Stimulated activated CD4-positive, alpha-beta T cell treated with anti-CD3 and anti-CD28 coated beads, Interleukin-15, amount 100 ng/mL, for 24 hours (primary cell): ENCODE measurements around the gene HPX.

Source experiments
- DNase-seq: peaks from one replicate; pipeline ENCODE4 v3.0.0-alpha.2; 2020

The HPX gene

GRCh38 chr11:6458352-6459098 lies 17.7 kb upstream of the HPX start:
- DNase-seq, result no peak

- DNase-seq, result no peak
Measured at GRCh38 chr11:6457581-6458320, 17.0 kb upstream of the HPX start.

GRCh38 chr11:6456361-6457073 lies 15.7 kb upstream of the HPX start:
- DNase-seq, result no peak

GRCh38 chr11:6455070-6455469 lies 14.3 kb upstream of the HPX start:
- no peak for DNase-seq

GRCh38 chr11:6453152-6453551 lies 12.4 kb upstream of the HPX start:
- no peak for DNase-seq

GRCh38 chr11:6452219-6452618 lies 11.4 kb upstream of the HPX start:
- no peak for DNase-seq

- no peak for DNase-seq
Measured at GRCh38 chr11:6448574-6448973, 7.8 kb upstream of the HPX start.

GRCh38 chr11:6443269-6444003 lies 2.6 kb upstream of the HPX start:
- peak; percentile 69 for DNase-seq

GRCh38 chr11:6442441-6442840 lies 1.7 kb upstream of the HPX start:
- no peak for DNase-seq

GRCh38 chr11:6438979-6439571 lies 1.7 kb downstream of the HPX start:
- DNase-seq, result peak; percentile 54

GRCh38 chr11:6437993-6438392 lies 2.8 kb downstream of the HPX start:
- no peak for DNase-seq

GRCh38 chr11:6437423-6437822 lies 3.4 kb downstream of the HPX start:
- no peak for DNase-seq

- DNase-seq, result no peak
Measured at GRCh38 chr11:6433998-6434660, 6.7 kb downstream of the HPX start.

- DNase-seq, result no peak
Measured at GRCh38 chr11:6431861-6432260, 8.9 kb downstream of the HPX start.

- DNase-seq, result no peak
Measured at GRCh38 chr11:6427516-6427915, 13.3 kb downstream of the HPX start.

GRCh38 chr11:6420677-6421076 lies 20.1 kb downstream of the HPX start:
- DNase-seq, result no peak

- peak; percentile 81 for DNase-seq
Measured at GRCh38 chr11:6419009-6419631, 21.7 kb downstream of the HPX start, which contains the start of gene APBB1. APBB1 (minus strand) TSS chr11:6419094; CDS start chr11:6411347, 7,747 bp downstream.

GRCh38 chr11:6418557-6419008 lies 22.2 kb downstream of the HPX start:
- peak; percentile 37 for DNase-seq

GRCh38 chr11:6417907-6418556 lies 22.8 kb downstream of the HPX start:
- DNase-seq, result no peak

GRCh38 chr11:6415797-6416196 lies 25.0 kb downstream of the HPX start:
- no peak for DNase-seq

- DNase-seq, result peak; percentile 55
Measured at GRCh38 chr11:6414874-6415328, 25.9 kb downstream of the HPX start.
